Astrocyte (in vitro differentiated cells and primary cell): ENCODE data around the gene PATJ. TPM values are rescaled to one million over a fixed set of nuclear protein-coding genes. Genes with fewer than 3 reads are reported as not detected.

Experiments used
- DNase-seq: peaks from one replicate; pipeline ENCODE4 v3.0.0-alpha.2; 2010; ENCODE audit warnings: low read depth
- FAIRE-seq: peaks from 2 replicates; lab custom pipeline; 2011; peaks lifted over from hg19 to GRCh38; lab: Jason Lieb, UNC
- H2AFZ ChIP-seq: 2 replicates; pipeline ENCODE4 v1.6.0; 2012; ENCODE audit warnings: low read depth, low read length, inconsistent platforms
- H3K27ac ChIP-seq: 2 replicates; pipeline ENCODE4 v1.5.1; 2011; ENCODE audit warnings: low read depth, low read length, inconsistent platforms
- H3K27me3 ChIP-seq: 2 replicates; pipeline ENCODE4 v1.6.0; 2011; ENCODE audit warnings: low read length, inconsistent platforms; ENCODE audit not compliant: insufficient read depth
- H3K36me3 ChIP-seq: 2 replicates; pipeline ENCODE4 v1.5.1; 2011; ENCODE audit warnings: low read length, inconsistent platforms; ENCODE audit not compliant: insufficient read depth
- H3K4me1 ChIP-seq: 2 replicates; pipeline ENCODE4 v1.5.1; 2011; ENCODE audit warnings: low read length, inconsistent platforms; ENCODE audit not compliant: insufficient read depth
- H3K4me2 ChIP-seq: 2 replicates; pipeline ENCODE4 v1.6.0; 2012; ENCODE audit warnings: low read length, inconsistent platforms
- H3K4me3 ChIP-seq: 2 replicates; pipeline ENCODE4 v1.5.1; 2011; ENCODE audit warnings: low read depth, mild to moderate bottlenecking, low read length, inconsistent platforms; ENCODE audit not compliant: insufficient read depth
- H3K79me2 ChIP-seq: 2 replicates; pipeline ENCODE4 v1.6.0; 2012; ENCODE audit warnings: mild to moderate bottlenecking, low read length, inconsistent platforms; ENCODE audit not compliant: insufficient read depth
- H3K9ac ChIP-seq: 2 replicates; pipeline ENCODE4 v1.6.0; 2012; ENCODE audit warnings: mild to moderate bottlenecking, low read length, inconsistent platforms
- H3K9me3 ChIP-seq: 2 replicates; pipeline ENCODE4 v1.5.1; 2012; ENCODE audit warnings: low read depth, mild to moderate bottlenecking, low read length, inconsistent platforms; ENCODE audit not compliant: insufficient read depth
- H4K20me1 ChIP-seq: 2 replicates; pipeline ENCODE4 v1.6.0; 2012; ENCODE audit warnings: low read length, inconsistent platforms; ENCODE audit not compliant: insufficient read depth
- H3K27ac Mint-ChIP-seq: one replicate; pipeline ENCODE4 v1.8.0; 2021; ENCODE audit warnings: mild to moderate bottlenecking, mixed read lengths; ENCODE audit not compliant: unreplicated experiment
- H3K27me3 Mint-ChIP-seq: one replicate; pipeline ENCODE4 v1.8.0; 2021; ENCODE audit warnings: low read depth, mixed read lengths; ENCODE audit not compliant: unreplicated experiment
- H3K36me3 Mint-ChIP-seq: one replicate; pipeline ENCODE4 v1.8.0; 2021; ENCODE audit warnings: low read depth, mixed read lengths; ENCODE audit not compliant: unreplicated experiment
- H3K4me1 Mint-ChIP-seq: one replicate; pipeline ENCODE4 v1.8.0; 2021; ENCODE audit warnings: low read depth, mixed read lengths; ENCODE audit not compliant: unreplicated experiment
- H3K4me3 Mint-ChIP-seq: one replicate; pipeline ENCODE4 v1.8.0; 2021; ENCODE audit warnings: mild to moderate bottlenecking, moderate library complexity, mixed read lengths; ENCODE audit not compliant: unreplicated experiment
- H3K9me3 Mint-ChIP-seq: one replicate; pipeline ENCODE4 v1.8.0; 2021; ENCODE audit warnings: mild to moderate bottlenecking, mixed read lengths; ENCODE audit not compliant: unreplicated experiment
- EZH2 ChIP-seq: IDR thresholded peaks from 2 replicates; pipeline ENCODE4 v1.6.1; 2012; ENCODE audit warnings: mild to moderate bottlenecking, low read length, inconsistent platforms; ENCODE audit not compliant: insufficient read depth
- total RNA-seq: library from RNA; stranded (reverse); gene quantifications from 2 replicates; pipeline ENCODE4 v1.2.1, GENCODE V29; 2021
- TF ChIP-seq, protein P1 (sequence below): IDR thresholded peaks from 2 replicates; pipeline ENCODE4 v1.5.1; 2011; ENCODE audit warnings: low read depth, mild to moderate bottlenecking, inconsistent platforms, low read length, moderate library complexity; ENCODE audit not compliant: insufficient read depth

PATJ gene
- total RNA-seq, 1 donor from 2014 or later, result 11.0 TPM

DNA sequence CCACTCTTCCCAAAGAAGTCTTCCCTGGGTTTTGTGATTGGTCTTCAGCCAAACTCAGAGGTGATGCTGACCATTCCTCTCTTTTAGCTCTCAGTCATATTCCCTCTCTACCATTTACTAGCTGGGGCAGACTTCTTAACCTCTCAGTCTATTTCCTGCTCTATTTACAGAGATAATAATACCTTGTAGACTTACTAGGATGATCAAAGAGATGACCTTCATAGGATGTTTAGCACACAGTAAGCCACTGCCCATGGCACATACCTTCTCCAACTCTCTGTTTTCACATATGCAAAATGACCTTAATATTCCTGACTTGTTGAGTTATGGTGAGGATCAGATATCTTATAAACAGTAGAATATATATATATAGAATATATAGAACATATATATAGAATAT, 346.2 kb downstream of the PATJ start:
- no peak for TF ChIP-seq EZH2
- TF ChIP-seq, protein P1, sequence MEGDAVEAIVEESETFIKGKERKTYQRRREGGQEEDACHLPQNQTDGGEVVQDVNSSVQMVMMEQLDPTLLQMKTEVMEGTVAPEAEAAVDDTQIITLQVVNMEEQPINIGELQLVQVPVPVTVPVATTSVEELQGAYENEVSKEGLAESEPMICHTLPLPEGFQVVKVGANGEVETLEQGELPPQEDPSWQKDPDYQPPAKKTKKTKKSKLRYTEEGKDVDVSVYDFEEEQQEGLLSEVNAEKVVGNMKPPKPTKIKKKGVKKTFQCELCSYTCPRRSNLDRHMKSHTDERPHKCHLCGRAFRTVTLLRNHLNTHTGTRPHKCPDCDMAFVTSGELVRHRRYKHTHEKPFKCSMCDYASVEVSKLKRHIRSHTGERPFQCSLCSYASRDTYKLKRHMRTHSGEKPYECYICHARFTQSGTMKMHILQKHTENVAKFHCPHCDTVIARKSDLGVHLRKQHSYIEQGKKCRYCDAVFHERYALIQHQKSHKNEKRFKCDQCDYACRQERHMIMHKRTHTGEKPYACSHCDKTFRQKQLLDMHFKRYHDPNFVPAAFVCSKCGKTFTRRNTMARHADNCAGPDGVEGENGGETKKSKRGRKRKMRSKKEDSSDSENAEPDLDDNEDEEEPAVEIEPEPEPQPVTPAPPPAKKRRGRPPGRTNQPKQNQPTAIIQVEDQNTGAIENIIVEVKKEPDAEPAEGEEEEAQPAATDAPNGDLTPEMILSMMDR, result no peak
- Mint-ChIP-seq H3K4me1 (peaks cover 2% of the 10 kb centered on the region), H3K36me3 (peaks cover 1% of the 10 kb centered on the region), H3K27me3 (no peaks in the 10 kb centered on the region), H3K27ac (no peak overlapping the region), H3K9me3 (no peaks in the 10 kb centered on the region), H3K4me3 (no peak overlapping the region)
- Histone ChIP-seq H3K36me3 (no peaks in the 10 kb centered on the region), H3K4me1 (no peaks in the 10 kb centered on the region), H2AFZ (no peak overlapping the region), H3K27me3 (no peaks in the 10 kb centered on the region), H4K20me1 (no peaks in the 10 kb centered on the region), H3K27ac (no peak overlapping the region), H3K9me3 (no peaks in the 10 kb centered on the region), H3K4me2 (no peak overlapping the region), H3K9ac (no peak overlapping the region), H3K4me3 (no peak overlapping the region), H3K79me2 (no peaks in the 10 kb centered on the region)
- no peak for FAIRE-seq
- DNase-seq, result no peak

DNA sequence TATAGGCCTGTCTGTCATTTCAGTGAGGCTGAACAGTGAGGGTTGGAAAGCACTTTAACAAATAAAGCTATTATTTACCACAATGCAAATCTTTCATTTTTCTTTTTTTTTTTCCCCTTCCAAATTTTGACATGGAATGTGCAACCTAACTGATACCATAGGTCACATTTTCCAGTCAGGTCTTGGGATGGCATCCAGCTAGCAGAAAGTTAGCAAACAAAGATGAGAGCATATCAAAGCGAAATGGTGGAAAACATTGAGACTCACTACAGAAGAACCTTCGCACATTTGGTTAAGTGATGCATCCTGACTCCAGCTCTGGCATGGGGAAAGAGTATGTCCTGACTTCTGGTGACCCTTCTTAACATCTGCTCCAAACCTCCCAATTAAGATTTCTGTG, 347.3 kb downstream of the PATJ start:
- no peaks in the 10 kb centered on the region for H4K20me1 ChIP-seq
- FAIRE-seq, result no peak
- H3K79me2 ChIP-seq, result no peaks in the 10 kb centered on the region
- Mint-ChIP-seq H3K27me3 (no peaks in the 10 kb centered on the region), H3K9me3 (no peaks in the 10 kb centered on the region), H3K4me1 (peaks cover 2% of the 10 kb centered on the region), H3K36me3 (peaks cover 1% of the 10 kb centered on the region), H3K27ac (no peak overlapping the region), H3K4me3 (no peak overlapping the region)
- no peak overlapping the region for H3K4me2 ChIP-seq
- DNase-seq, result no peak
- no peak overlapping the region for H2AFZ ChIP-seq
- H3K4me1 ChIP-seq, result no peaks in the 10 kb centered on the region
- no peaks in the 10 kb centered on the region for H3K27me3 ChIP-seq
- H3K27ac ChIP-seq, result no peak overlapping the region
- H3K9me3 ChIP-seq, result no peaks in the 10 kb centered on the region
- TF ChIP-seq, protein P1, result no peak
- no peak overlapping the region for H3K4me3 ChIP-seq
- H3K36me3 ChIP-seq, result no peaks in the 10 kb centered on the region
- H3K9ac ChIP-seq, result no peak overlapping the region

DNA sequence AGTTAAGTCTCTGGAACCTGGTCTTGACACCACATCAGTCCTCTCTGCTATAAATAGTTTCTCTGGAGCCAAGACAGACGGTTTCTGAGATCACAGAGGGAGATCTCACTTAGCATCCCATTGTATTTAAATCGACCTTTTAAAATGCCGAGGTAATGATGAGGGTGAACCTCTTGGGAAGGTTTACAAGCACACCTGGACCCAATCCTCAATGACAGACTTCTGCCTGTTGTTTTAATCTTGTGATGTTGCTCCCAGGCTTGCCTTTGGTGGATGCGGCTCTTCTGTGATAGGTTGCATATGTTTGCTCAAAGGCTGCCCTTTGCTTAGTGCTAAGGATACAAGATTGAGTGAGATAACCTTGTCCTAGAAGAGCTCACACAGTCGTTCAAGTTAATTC, 347.7 kb downstream of the PATJ start:
- H3K27me3 Mint-ChIP-seq, result no peaks in the 10 kb centered on the region
- no peaks in the 10 kb centered on the region for H4K20me1 ChIP-seq
- no peaks in the 10 kb centered on the region for H3K36me3 ChIP-seq
- H3K9me3 ChIP-seq, result no peaks in the 10 kb centered on the region
- no peak for DNase-seq
- no peak overlapping the region for H2AFZ ChIP-seq
- no peak overlapping the region for H3K27ac ChIP-seq
- H3K27ac Mint-ChIP-seq, result no peak overlapping the region
- H3K27me3 ChIP-seq, result no peaks in the 10 kb centered on the region
- H3K4me3 ChIP-seq, result no peak overlapping the region
- no peak overlapping the region for H3K4me2 ChIP-seq
- no peak for FAIRE-seq
- no peak overlapping the region for H3K9ac ChIP-seq
- peaks cover 2% of the 10 kb centered on the region for H3K4me1 Mint-ChIP-seq
- H3K4me1 ChIP-seq, result no peaks in the 10 kb centered on the region
- TF ChIP-seq, protein P1, result no peak
- TF ChIP-seq EZH2, result no peak
- no peaks in the 10 kb centered on the region for H3K79me2 ChIP-seq
- H3K9me3 Mint-ChIP-seq, result no peaks in the 10 kb centered on the region
- peaks cover 1% of the 10 kb centered on the region for H3K36me3 Mint-ChIP-seq
- H3K4me3 Mint-ChIP-seq, result no peak overlapping the region
